Left hindlimb (tissue), 1 donor: ENCODE data around the gene GNG14.
"Not testable (repeated sequence)": the region's sequence is repeated elsewhere in the genome, so short reads cannot be mapped to it uniquely, and the experiment has no call there.

Source experiments
- DNase-seq: peaks from one replicate; pipeline ENCODE4 v3.0.0-alpha.2; 2018

GNG14 gene

GRCh38 chr19:12697425-12697824 lies 9.6 kb downstream of the GNG14 start:
- not testable (repeated sequence) for DNase-seq

- no peak for DNase-seq
Observed at GRCh38 chr19:12698138-12698537, 10.3 kb downstream of the GNG14 start.

- DNase-seq = no peak
Observed at GRCh38 chr19:12701596-12702282, 13.9 kb downstream of the GNG14 start.

- no peak for DNase-seq
Observed at GRCh38 chr19:12703046-12703445, 15.2 kb downstream of the GNG14 start.

GRCh38 chr19:12705169-12705568 lies 17.4 kb downstream of the GNG14 start:
- DNase-seq = no peak

- no peak for DNase-seq
Observed at GRCh38 chr19:12705654-12706331, 18.0 kb downstream of the GNG14 start.

GRCh38 chr19:12706332-12706718 lies 18.5 kb downstream of the GNG14 start:
- no peak for DNase-seq

- no peak for DNase-seq
Observed at GRCh38 chr19:12708641-12709040, 20.8 kb downstream of the GNG14 start.

- no peak for DNase-seq
Observed at GRCh38 chr19:12711187-12711586, 23.4 kb downstream of the GNG14 start.

- not testable (repeated sequence) for DNase-seq
Observed at GRCh38 chr19:12712077-12712476, 24.3 kb downstream of the GNG14 start.

GRCh38 chr19:12713304-12713703 lies 25.5 kb downstream of the GNG14 start:
- DNase-seq = not testable (repeated sequence)

GRCh38 chr19:12715102-12715501 lies 27.3 kb downstream of the GNG14 start:
- no peak for DNase-seq

- DNase-seq = no peak
Observed at GRCh38 chr19:12715929-12716328, 28.1 kb downstream of the GNG14 start.

GRCh38 chr19:12720296-12720695 lies 32.5 kb downstream of the GNG14 start:
- no peak for DNase-seq

- DNase-seq = peak; percentile 46
Observed at GRCh38 chr19:12720851-12721655, 33.3 kb downstream of the GNG14 start.

GRCh38 chr19:12721656-12722565 lies 34.1 kb downstream of the GNG14 start:
- DNase-seq = peak; percentile 87

GRCh38 chr19:12722566-12723380 lies 35.0 kb downstream of the GNG14 start:
- peak; percentile 97 for DNase-seq

- no peak for DNase-seq
Observed at GRCh38 chr19:12723381-12723640, 35.5 kb downstream of the GNG14 start.

GRCh38 chr19:12723641-12724426 lies 36.0 kb downstream of the GNG14 start, which contains the start of gene TNPO2:
TSS of gene TNPO2 (minus strand) at chr19:12723932. CDS start at chr19:12720977, 2,955 bp downstream.
- peak; percentile 74 for DNase-seq

- DNase-seq = not testable (repeated sequence)
Observed at GRCh38 chr19:12725612-12726011, 37.8 kb downstream of the GNG14 start.

GRCh38 chr19:12726988-12727316 lies 39.2 kb downstream of the GNG14 start:
- DNase-seq = no peak
